Suprapubic skin (tissue), 3 donors: ENCODE measurements around the gene HSP90B1.

ENCODE experiments used
- EP300 ChIP-seq: sonication (generic); formaldehyde crosslinking; IDR thresholded peaks from one replicate; pipeline ENCODE4 v1.6.1; 2017; ENCODE audit warnings: antibody characterized with exemption
- POLR2A ChIP-seq, 2 donors: fragments of 450-650 bp; IDR thresholded peaks; one replicate each; pipeline ENCODE4 v1.6.1; 2017; ENCODE audit warnings: antibody characterized with exemption in 2 of 2, mild to moderate bottlenecking in 2 of 2, moderate library complexity in 2 of 2
- TF ChIP-seq, protein P1 (sequence below), 2 donors: fragments of 200-600 bp in 1 of 2; fragments of 450-650 bp in 1 of 2; sonication (generic) in 1 of 2; IDR thresholded peaks; one replicate each; pipeline ENCODE4 v1.5.1; 2016 to 2019; ENCODE audit warnings: antibody characterized with exemption in 2 of 2, mild to moderate bottlenecking in 1 of 2, moderate library complexity in 1 of 2

DNA sequence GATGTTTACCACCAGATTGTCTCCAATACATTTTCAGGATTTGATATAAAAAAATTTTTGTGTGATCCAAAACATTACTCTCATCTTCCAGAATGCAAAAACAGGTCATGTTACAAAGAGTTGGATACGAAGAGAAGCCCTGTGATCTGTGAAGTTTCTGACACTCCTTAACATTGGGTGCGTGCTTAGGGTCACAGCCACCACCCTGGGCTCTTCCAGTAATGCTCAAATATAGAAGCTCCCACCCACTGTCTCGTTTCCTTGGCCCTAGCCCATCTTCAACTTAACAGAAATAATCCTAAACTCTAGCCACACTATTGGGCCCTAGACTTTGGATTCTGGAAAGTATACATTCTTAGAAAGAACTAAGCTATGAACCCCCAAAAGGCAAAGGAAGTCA lies 32.9 kb upstream of the HSP90B1 start:
- TF ChIP-seq POLR2A (IDR thresholded peaks at IDR 0.05) (no peak), EP300 (no peak)
- TF ChIP-seq, protein P1, sequence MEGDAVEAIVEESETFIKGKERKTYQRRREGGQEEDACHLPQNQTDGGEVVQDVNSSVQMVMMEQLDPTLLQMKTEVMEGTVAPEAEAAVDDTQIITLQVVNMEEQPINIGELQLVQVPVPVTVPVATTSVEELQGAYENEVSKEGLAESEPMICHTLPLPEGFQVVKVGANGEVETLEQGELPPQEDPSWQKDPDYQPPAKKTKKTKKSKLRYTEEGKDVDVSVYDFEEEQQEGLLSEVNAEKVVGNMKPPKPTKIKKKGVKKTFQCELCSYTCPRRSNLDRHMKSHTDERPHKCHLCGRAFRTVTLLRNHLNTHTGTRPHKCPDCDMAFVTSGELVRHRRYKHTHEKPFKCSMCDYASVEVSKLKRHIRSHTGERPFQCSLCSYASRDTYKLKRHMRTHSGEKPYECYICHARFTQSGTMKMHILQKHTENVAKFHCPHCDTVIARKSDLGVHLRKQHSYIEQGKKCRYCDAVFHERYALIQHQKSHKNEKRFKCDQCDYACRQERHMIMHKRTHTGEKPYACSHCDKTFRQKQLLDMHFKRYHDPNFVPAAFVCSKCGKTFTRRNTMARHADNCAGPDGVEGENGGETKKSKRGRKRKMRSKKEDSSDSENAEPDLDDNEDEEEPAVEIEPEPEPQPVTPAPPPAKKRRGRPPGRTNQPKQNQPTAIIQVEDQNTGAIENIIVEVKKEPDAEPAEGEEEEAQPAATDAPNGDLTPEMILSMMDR (IDR thresholded peaks at IDR 0.05) = no peak
